K562 (cell line): ENCODE results near the gene PAH. TPM values are rescaled to one million over a fixed set of nuclear protein-coding genes. Genes with fewer than 3 reads are reported as not detected.

Experiments
- ATAC-seq: fragments of 200-7000 bp; cut with Tn5 transposase; 3 replicates; pipeline ENCODE4 v1.9.1; 2020; ENCODE audit warnings: moderate library complexity
- BruUV-seq: library from RNA; stranded (reverse); fragments of 400-500 nt; replicated peaks from 2 replicates; lab custom pipeline; 2021; lab: Mats Ljungman, UMichigan
- CTCF ChIA-PET: fragments of 300-600 bp; formaldehyde crosslinking; extraction: SDS; loops from one replicate; lab custom pipeline; 2021; ENCODE audit warnings: low intra/inter-chr PET ratio; lab: Yijun Ruan, JAX
- POLR2A ChIA-PET: fragments of 300-600, 350-650 bp; sonication (Branson Sonifier 250); formaldehyde crosslinking; extraction: SDS; loops from one replicate; lab custom pipeline; 2021; ENCODE audit warnings: antibody characterized with exemption, inconsistent platforms; lab: Yijun Ruan, JAX
- DNase-seq, 4 experiments: peaks; one replicate each; pipeline versions ENCODE4 v3.0.0 to v3.0.0-alpha.2; 2011 to 2018; ENCODE audit warnings: low spot score in 3 of 4, mixed read lengths in 3 of 4; ENCODE audit errors: extremely low read depth in 1 of 4
- FAIRE-seq: peaks from 2 replicates; lab custom pipeline; 2011; peaks lifted over from hg19 to GRCh38; lab: Jason Lieb, UNC
- H2AFZ ChIP-seq: 2 replicates; pipeline ENCODE4 v1.6.0; 2011; ENCODE audit warnings: low read depth, low read length, control low read depth, inconsistent platforms
- H3K27ac ChIP-seq: fragments of 200-600 bp; 3 replicates; pipeline ENCODE4 v1.8.0; 2011; ENCODE audit warnings: low read depth, mild to moderate bottlenecking, control low read depth, inconsistent platforms, low read length, moderate library complexity, mixed read lengths; ENCODE audit errors: extremely low read depth
- H3K27me3 ChIP-seq, 2 experiments: fragments of 300-600 bp in 1 of 2; 2 replicates in 1 of 2; 3 replicates in 1 of 2; pipeline versions ENCODE4 v1.6.0 to v1.8.0; 2011; ENCODE audit warnings: inconsistent platforms in 2 of 2, low read length in 2 of 2, mild to moderate bottlenecking in 1 of 2, mixed read lengths in 1 of 2, moderate library complexity in 1 of 2; ENCODE audit not compliant: control insufficient read depth in 2 of 2, insufficient read depth in 2 of 2
- H3K36me3 ChIP-seq: fragments of 300-600 bp; 3 replicates; pipeline ENCODE4 v1.8.0; 2011; ENCODE audit warnings: mild to moderate bottlenecking, low read length, inconsistent platforms; ENCODE audit not compliant: control insufficient read depth, insufficient read depth
- H3K4me1 ChIP-seq, 2 experiments: fragments of 200-600 bp in 1 of 2; replicated peaks in 1 of 2; 2 replicates in 1 of 2; 3 replicates in 1 of 2; pipeline versions ENCODE4 v1.5.1 to v1.8.0; 2011; ENCODE audit warnings: inconsistent platforms in 2 of 2, low read length in 2 of 2, mild to moderate bottlenecking in 1 of 2, mixed read lengths in 1 of 2, moderate library complexity in 1 of 2; ENCODE audit not compliant: control insufficient read depth in 2 of 2, insufficient read depth in 2 of 2
- H3K4me2 ChIP-seq: 2 replicates; pipeline ENCODE4 v1.6.1; 2011; ENCODE audit warnings: low read length, control low read depth, inconsistent platforms, mixed read lengths; ENCODE audit not compliant: insufficient read depth
- H3K4me3 ChIP-seq: fragments of 200-600 bp; sonication (generic), shearing (Covaris generic); 2 replicates; pipeline ENCODE4 v1.5.1; 2016; ENCODE audit warnings: control low read depth, inconsistent platforms
- H3K79me2 ChIP-seq: fragments of 200-600 bp; 3 replicates; pipeline ENCODE4 v1.8.0; 2011; ENCODE audit warnings: low read length, inconsistent platforms; ENCODE audit not compliant: control insufficient read depth, insufficient read depth
- H3K9ac ChIP-seq, 2 experiments: 2 replicates each; pipeline versions ENCODE4 v1.6.0 to v1.6.1; 2011; ENCODE audit warnings: low read depth in 2 of 2, low read length in 2 of 2, control low read depth in 1 of 2, inconsistent platforms in 1 of 2, mild to moderate bottlenecking in 1 of 2, mixed read lengths in 1 of 2; ENCODE audit not compliant: insufficient read depth in 1 of 2
- H3K9me1 ChIP-seq: one replicate; pipeline ENCODE4 v1.6.0; 2011; ENCODE audit warnings: inconsistent platforms, mild to moderate bottlenecking, low read length, moderate library complexity; ENCODE audit not compliant: control insufficient read depth, insufficient read depth
- H3K9me3 ChIP-seq: replicated peaks from 2 replicates; pipeline ENCODE4 v1.5.1; 2011; ENCODE audit warnings: low read depth, low read length, inconsistent platforms; ENCODE audit not compliant: control insufficient read depth, insufficient read depth
- H4K20me1 ChIP-seq: replicated peaks from 2 replicates; pipeline ENCODE4 v1.6.1; 2011; ENCODE audit warnings: low read length, inconsistent platforms, mixed read lengths; ENCODE audit not compliant: control insufficient read depth, insufficient read depth
- ADNP ChIP-seq: fragments of 200-800 bp; sonication (Bioruptor generic); IDR thresholded peaks from 2 replicates; pipeline ENCODE4 v1.6.1; 2016; ENCODE audit warnings: missing genetic modification characterization, missing compliant biosample characterization
- BRCA1 ChIP-seq, 2 experiments: fragments of 450-650 bp in 1 of 2; sonication (generic) in 1 of 2; formaldehyde crosslinking in 1 of 2; IDR thresholded peaks; 2 replicates each; pipeline versions ENCODE4 v1.5.0 to v1.6.1; 2017 to 2020; ENCODE audit warnings: mild to moderate bottlenecking in 1 of 2, missing genetic modification reagents in 1 of 2
- EHMT2 ChIP-seq: fragments of 450-650 bp; IDR thresholded peaks from 2 replicates; pipeline ENCODE4 v1.6.1; 2018; ENCODE audit warnings: antibody characterized with exemption
- ELK3 ChIP-seq: fragments of 450-650 bp; formaldehyde crosslinking; IDR thresholded peaks from 2 replicates; pipeline ENCODE4 v1.4.0; 2020; ENCODE audit warnings: mild to moderate bottlenecking
- ESRRA ChIP-seq: fragments of 450-650 bp; IDR thresholded peaks from 2 replicates; pipeline ENCODE4 v1.6.1; 2014; ENCODE audit warnings: low read depth, mild to moderate bottlenecking, moderate library complexity, borderline replicate concordance
- FOXK1 ChIP-seq: sonication (generic); formaldehyde crosslinking; IDR thresholded peaks from 2 replicates; pipeline ENCODE4 v1.8.0; 2022; ENCODE audit warnings: missing genetic modification reagents, mild to moderate bottlenecking, borderline replicate concordance
- FOXP1 ChIP-seq: sonication (generic); formaldehyde crosslinking; IDR thresholded peaks from 2 replicates; pipeline ENCODE4 v1.8.0; 2022; ENCODE audit warnings: mild to moderate bottlenecking, missing genetic modification reagents
- KAT7 ChIP-seq: sonication (generic); formaldehyde crosslinking; IDR thresholded peaks from 2 replicates; pipeline ENCODE4 v1.8.0; 2022; ENCODE audit warnings: missing genetic modification reagents, mild to moderate bottlenecking, borderline replicate concordance
- NEUROD1 ChIP-seq: fragments of 150-350 bp; IDR thresholded peaks from 2 replicates; pipeline ENCODE4 v1.6.1; 2014; ENCODE audit warnings: borderline replicate concordance, low read length, low read depth; ENCODE audit not compliant: partially characterized antibody
- TSC22D4 ChIP-seq: fragments of 450-650 bp; IDR thresholded peaks from 2 replicates; pipeline ENCODE4 v1.6.1; 2016; ENCODE audit warnings: missing genetic modification characterization, missing biosample characterization, control low read depth
- ZBTB1 ChIP-seq: sonication (generic); formaldehyde crosslinking; IDR thresholded peaks from 2 replicates; pipeline ENCODE4 v1.8.1; 2023; ENCODE audit warnings: missing genetic modification reagents, low read depth, mild to moderate bottlenecking, borderline replicate concordance
- ZBTB43 ChIP-seq: sonication (generic); formaldehyde crosslinking; IDR thresholded peaks from 2 replicates; pipeline ENCODE4 v1.8.0; 2023; ENCODE audit warnings: mild to moderate bottlenecking, missing genetic modification reagents
- ZKSCAN3 ChIP-seq: fragments of 250-450 bp; sonication (Bioruptor Pico); IDR thresholded peaks from 2 replicates; pipeline ENCODE4 v1.4.0; 2020
- ZNF133 ChIP-seq: fragments of 250-450 bp; sonication (Bioruptor Pico); IDR thresholded peaks from 2 replicates; pipeline ENCODE4 v1.4.0; 2020; ENCODE audit warnings: mild to moderate bottlenecking
- WGBS: fragments of 100-300 bp; shearing (Covaris generic); methylation state at CpG from one replicate; pipeline ENCODE4 v1.1.6; 2016; ENCODE audit warnings: low coverage, mixed read lengths; ENCODE audit not compliant: insufficient coverage; ENCODE audit errors: missing lambda C conversion rate; 5-methylcytosine and 5-hydroxymethylcytosine counted together
- in situ Hi-C: fragments of 300-500 bp; cut with MboI; formaldehyde crosslinking; loops from 4 replicates; pipeline ENCODE4 v1.15.0; 2018; ENCODE audit warnings: inconsistent platforms, mixed read lengths
- intact Hi-C: fragments of 100-400 bp; cut with micrococcal nuclease; formaldehyde crosslinking; loops from 2 replicates; pipeline ENCODE4 v1.14.2; 2022
- polyA plus RNA-seq, 8 experiments: library from polyadenylated mRNA; depleted of rRNA in 4 of 8; stranded (reverse) in 5 of 8; unstranded in 3 of 8; fragments of >200 nt; fragmentation: Nextera tagmentation in 2 of 8; fragmentation: Illumina TruSeq in 1 of 8; extraction: Ambion mirVana in 2 of 8; extraction: Trizol in 1 of 8; gene quantifications; 2 replicates each; pipeline versions ENCODE4 v1.2.1 to v1.2.3, GENCODE V29; 2011 to 2014; ENCODE audit warnings: inconsistent platforms in 1 of 8, missing spikeins in 1 of 8
- total RNA-seq, 7 experiments: library from RNA; depleted of rRNA in 6 of 7; stranded (reverse); fragments of >200 nt in 6 of 7; fragmentation: Illumina TruSeq in 2 of 7; extraction: Trizol in 2 of 7; gene quantifications; 2 replicates each; pipeline versions ENCODE4 v1.2.1 to v1.2.3, GENCODE V29; 2011 to 2021; ENCODE audit warnings: low replicate concordance in 1 of 7

PAH gene
- total and polyA plus RNA-seq, 9 of the 15 experiments (the other 6 are each of a cell fraction or from before 2014, with no cell fraction given), result 0.13 to 0.75 (median 0.69) TPM; not detected in 6

GRCh38 chr12:102833687-102834441 lies 83.2 kb downstream of the PAH start:
- Histone ChIP-seq H3K4me3 (no peak overlapping the region), H3K4me2 (no peak overlapping the region), H3K27ac (no peak overlapping the region), H4K20me1 (no peaks in the 10 kb centered on the region), H3K9me3 (no peaks in the 10 kb centered on the region), H3K9ac (no peak overlapping the region), H3K27me3 (no peaks in the 10 kb centered on the region), H2AFZ (no peak overlapping the region), H3K79me2 (no peaks in the 10 kb centered on the region), H3K4me1 (no peaks in the 10 kb centered on the region), H3K36me3 (no peaks in the 10 kb centered on the region), H3K9me1 (no peaks in the 10 kb centered on the region)
- WGBS, result 2% methylated on average over 10 of the region's 10 CpGs
- intact Hi-C loops, result no loop called here
- no TSS peak for BruUV-seq
- in situ Hi-C loops, result no loop called here
- no peak for ATAC-seq
- ChIA-PET POLR2A (no interaction called here), CTCF (no interaction called here)
- peak in 1 of 4 experiments; percentile 3 for DNase-seq
- FAIRE-seq, result no peak
- no peak for TF ChIP-seq KAT7 (CRISPR knock-in tag)
- no peak for TF ChIP-seq FOXK1
- no peak for TF ChIP-seq BRCA1 (IDR thresholded peaks at IDR 0.05)
- no peak for TF ChIP-seq BRCA1 (CRISPR knock-in tag; IDR thresholded peaks at IDR 0.05)
- TF ChIP-seq ZKSCAN3 (CRISPR knock-in tag), result no peak
- TF ChIP-seq ADNP, result no peak
- no peak for TF ChIP-seq NEUROD1
- TF ChIP-seq FOXP1, result no peak
- TF ChIP-seq ZNF133 (CRISPR knock-in tag), result no peak
- TF ChIP-seq ZBTB43 (CRISPR knock-in tag), result no peak
- no peak for TF ChIP-seq ELK3 (CRISPR knock-in tag)
- no peak for TF ChIP-seq ZBTB1 (CRISPR knock-in tag)
- TF ChIP-seq TSC22D4, result no peak
- TF ChIP-seq ESRRA, result no peak
- TF ChIP-seq EHMT2, result 0 out of 2 replicates have a peak, but pooled peaks have one; percentile 24
